Neural cell (in vitro differentiated cells): ENCODE data around the gene OLFM3. TPM values are rescaled to one million over a fixed set of nuclear protein-coding genes. Genes with fewer than 3 reads are reported as not detected.

Experiments used
- H2AFZ ChIP-seq: fragments of 200-600, 300-800 bp; sonication (generic), shearing (Covaris generic); 2 replicates; pipeline ENCODE4 v1.6.0; 2014; ENCODE audit warnings: low read depth, mild to moderate bottlenecking, antibody characterized with exemption, low read length, moderate library complexity
- H3F3A ChIP-seq: fragments of 200-600 bp; shearing (Covaris generic); 2 replicates; pipeline ENCODE4 v1.6.1; 2016; ENCODE audit warnings: mild to moderate bottlenecking, moderate library complexity, mixed read lengths, antibody characterized with exemption, low read length; ENCODE audit not compliant: insufficient read depth, poor library complexity, severe bottlenecking
- H3K27ac ChIP-seq: fragments of 200-600, 300-800 bp; sonication (generic), shearing (Covaris generic); 2 replicates; pipeline ENCODE4 v1.5.1; 2014; ENCODE audit warnings: mild to moderate bottlenecking, low read length, moderate library complexity
- H3K27me3 ChIP-seq: fragments of 300-800, 200-600 bp; sonication (generic), shearing (Covaris generic); 2 replicates; pipeline ENCODE4 v1.6.0; 2014; ENCODE audit warnings: mild to moderate bottlenecking, low read depth, low read length, moderate library complexity; ENCODE audit not compliant: insufficient read depth
- H3K36me3 ChIP-seq: fragments of 300-800, 200-600 bp; sonication (generic), shearing (Covaris generic); 2 replicates; pipeline ENCODE4 v1.5.1; 2014; ENCODE audit warnings: mild to moderate bottlenecking, antibody characterized with exemption, low read length, moderate library complexity; ENCODE audit not compliant: insufficient read depth
- H3K4me2 ChIP-seq: fragments of 300-800, 200-600 bp; sonication (generic), shearing (Covaris generic); 2 replicates; pipeline ENCODE4 v1.6.0; 2014; ENCODE audit warnings: mild to moderate bottlenecking, low read length
- H3K4me3 ChIP-seq: fragments of 300-800, 200-600 bp; sonication (generic), shearing (Covaris generic); 2 replicates; pipeline ENCODE4 v1.5.1; 2014; ENCODE audit warnings: mild to moderate bottlenecking, low read length, moderate library complexity
- H3K79me2 ChIP-seq: fragments of 200-600 bp; shearing (Covaris generic); replicated peaks from 2 replicates; pipeline ENCODE4 v1.6.0; 2014; ENCODE audit warnings: mild to moderate bottlenecking, low read length, moderate library complexity; ENCODE audit not compliant: insufficient read depth
- H3K9ac ChIP-seq: fragments of 300-800, 200-600 bp; sonication (generic), shearing (Covaris generic); 2 replicates; pipeline ENCODE4 v1.6.1; 2016; ENCODE audit warnings: mild to moderate bottlenecking, low read length, mixed read lengths
- H3K9me2 ChIP-seq: fragments of 200-600 bp; shearing (Covaris generic); 2 replicates; pipeline ENCODE4 v1.6.1; 2016; ENCODE audit warnings: mild to moderate bottlenecking, low read length, mixed read lengths; ENCODE audit not compliant: insufficient read depth
- H3K9me3 ChIP-seq: fragments of 200-600, 300-800 bp; sonication (generic), shearing (Covaris generic); 2 replicates; pipeline ENCODE4 v1.6.1; 2016; ENCODE audit warnings: mild to moderate bottlenecking, mixed run types, low read length, moderate library complexity, mixed read lengths
- H4K20me1 ChIP-seq: fragments of 200-600 bp; shearing (Covaris generic); 2 replicates; pipeline ENCODE4 v1.6.1; 2016; ENCODE audit warnings: mild to moderate bottlenecking, mixed run types; ENCODE audit not compliant: insufficient read depth
- CTCF ChIP-seq: fragments of 450-650 bp; IDR thresholded peaks from 2 replicates; pipeline ENCODE4 v1.5.1; 2014; ENCODE audit warnings: antibody characterized with exemption, mild to moderate bottlenecking, moderate library complexity; ENCODE audit not compliant: poor library complexity, severe bottlenecking
- EP300 ChIP-seq: fragments of 450-650 bp; conservative IDR thresholded peaks from 2 replicates; pipeline ENCODE4 v1.6.1; 2014; ENCODE audit warnings: antibody characterized with exemption, mild to moderate bottlenecking, moderate library complexity; ENCODE audit not compliant: poor library complexity, severe bottlenecking
- EZH2 ChIP-seq: fragments of 200-600, 300-800 bp; shearing (Covaris generic), sonication (generic); IDR thresholded peaks from 2 replicates; pipeline ENCODE4 v1.6.1; 2014; ENCODE audit warnings: antibody characterized with exemption, low read length, borderline replicate concordance, mild to moderate bottlenecking; ENCODE audit not compliant: insufficient read depth, poor library complexity, severe bottlenecking
- MXI1 ChIP-seq: fragments of 450-650 bp; conservative IDR thresholded peaks from 2 replicates; pipeline ENCODE4 v1.6.1; 2014; ENCODE audit warnings: antibody characterized with exemption, mild to moderate bottlenecking; ENCODE audit not compliant: poor library complexity, severe bottlenecking
- POLR2AphosphoS5 ChIP-seq: IDR thresholded peaks from 2 replicates; pipeline ENCODE4 v1.6.1; 2012
- RAD21 ChIP-seq: fragments of 450-650 bp; conservative IDR thresholded peaks from 2 replicates; pipeline ENCODE4 v1.6.1; 2014; ENCODE audit warnings: antibody characterized with exemption, mild to moderate bottlenecking, moderate library complexity
- REST ChIP-seq: IDR thresholded peaks from 2 replicates; pipeline ENCODE4 v1.6.1; 2012; ENCODE audit warnings: borderline replicate concordance
- SMC3 ChIP-seq: fragments of 450-650 bp; conservative IDR thresholded peaks from 2 replicates; pipeline ENCODE4 v1.6.1; 2014; ENCODE audit warnings: antibody characterized with exemption, mild to moderate bottlenecking, moderate library complexity; ENCODE audit not compliant: poor library complexity
- TAF1 ChIP-seq: IDR thresholded peaks from 2 replicates; pipeline ENCODE4 v1.6.1; 2012; ENCODE audit warnings: low read depth
- polyA plus RNA-seq: library from polyadenylated mRNA; depleted of rRNA; stranded (reverse); fragments of >200 nt; gene quantifications from 2 replicates; pipeline ENCODE4 v1.2.3, GENCODE V29; 2014

The OLFM3 gene
- polyA plus RNA-seq, 1 donor from 2014 or later = 7.9 TPM

- Histone ChIP-seq H3K4me3 (no peak overlapping the region), H3K9me3 (no peaks in the 10 kb centered on the region), H2AFZ (no peak overlapping the region), H3K79me2 (no peaks in the 10 kb centered on the region), H3K9me2 (no peaks in the 10 kb centered on the region), H3K36me3 (no peaks in the 10 kb centered on the region), H3F3A (no peaks in the 10 kb centered on the region), H3K9ac (no peak overlapping the region), H3K27ac (no peak overlapping the region), H3K27me3 (no peaks in the 10 kb centered on the region), H4K20me1 (no peaks in the 10 kb centered on the region), H3K4me2 (no peak overlapping the region)
- TF ChIP-seq RAD21 = no peak
- TF ChIP-seq SMC3 = no peak
- no peak for TF ChIP-seq EP300
- no peak for TF ChIP-seq MXI1
- no peak for TF ChIP-seq REST
- no peak for TF ChIP-seq EZH2
- TF ChIP-seq CTCF = no peak
- TF ChIP-seq POLR2AphosphoS5 = no peak
- TF ChIP-seq TAF1 = no peak
These were observed 89.5 kb downstream of the OLFM3 start for GRCh38 chr1:101907264-101907663.

GRCh38 chr1:101905283-101905835 is 91.4 kb downstream of the OLFM3 start:
- Histone ChIP-seq H2AFZ (no peak overlapping the region), H3K9ac (no peak overlapping the region), H4K20me1 (no peaks in the 10 kb centered on the region)

More at GRCh38 chr1:101905283-101905835, 91.4 kb downstream of the OLFM3 start:
- H3K79me2 ChIP-seq = no peaks in the 10 kb centered on the region
- no peak overlapping the region for H3K27ac ChIP-seq
- no peaks in the 10 kb centered on the region for H3K36me3 ChIP-seq
- H3K4me3 ChIP-seq = no peak overlapping the region
- no peaks in the 10 kb centered on the region for H3K9me3 ChIP-seq
- TF ChIP-seq SMC3 (no peak), REST (no peak), CTCF (no peak), TAF1 (no peak), POLR2AphosphoS5 (no peak), EP300 (no peak), RAD21 (no peak), EZH2 (no peak), MXI1 (no peak)
- H3F3A ChIP-seq = no peaks in the 10 kb centered on the region
- H3K27me3 ChIP-seq = no peaks in the 10 kb centered on the region
- no peak overlapping the region for H3K4me2 ChIP-seq
- H3K9me2 ChIP-seq = no peaks in the 10 kb centered on the region
